Measurements from ENCODE around the gene CDON.
"Not testable (repeated sequence)": the region's sequence is repeated elsewhere in the genome, so short reads cannot be mapped to it uniquely, and the experiment has no call there.

Gene CDON

DNA sequence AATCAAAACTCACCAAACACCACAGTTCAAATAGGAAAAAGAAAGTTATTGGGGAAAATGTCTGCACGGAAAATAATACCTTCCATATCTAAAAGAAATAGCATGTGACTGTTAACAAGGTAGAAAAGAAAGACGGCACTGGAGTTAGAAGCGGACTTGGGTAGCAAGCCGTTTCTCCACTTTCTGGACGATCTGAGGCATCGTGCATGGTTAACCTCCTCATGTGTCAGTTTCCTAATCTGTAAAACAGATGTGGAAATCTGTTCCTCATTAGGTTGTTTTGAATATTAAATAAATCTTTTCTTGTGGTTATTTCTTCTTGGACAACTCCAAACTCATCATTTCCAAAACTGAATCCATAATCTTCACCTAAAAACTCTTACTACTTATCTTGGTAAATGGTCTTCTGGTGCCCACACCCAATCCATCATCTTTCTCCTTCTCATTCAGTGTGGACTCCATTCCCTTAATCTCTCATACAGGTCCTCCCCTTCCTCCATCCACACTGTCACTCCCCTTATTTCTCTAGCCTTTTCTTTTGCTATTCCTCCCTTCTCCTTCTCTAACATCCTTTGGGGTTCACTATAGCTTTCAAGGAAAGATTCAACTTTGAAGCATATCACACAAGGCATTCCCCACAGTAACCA lies 63.3 kb downstream of the CDON start:
- no peak for DNase-seq (ENCODE audit: low read depth in 1 of 2, low spot score in 1 of 2)

DNA sequence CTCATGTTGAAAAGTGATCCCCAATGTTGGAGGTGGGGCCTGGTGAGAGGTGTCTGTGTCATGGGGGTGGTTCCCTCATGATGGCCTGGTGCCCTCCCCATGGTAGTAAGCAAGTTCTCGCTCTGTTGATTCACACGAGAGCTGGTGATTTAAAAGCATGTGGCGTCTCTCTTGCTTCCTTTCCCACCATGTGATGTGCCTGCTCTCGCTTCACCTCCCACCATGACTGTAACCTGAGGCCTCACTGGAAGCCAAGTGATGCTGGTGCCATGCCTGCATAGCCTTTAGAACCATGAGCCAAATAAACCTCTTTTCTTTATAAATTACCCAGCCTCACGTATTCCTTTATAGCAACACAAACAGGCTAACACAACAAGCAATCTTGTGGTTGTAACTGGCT lies 64.4 kb downstream of the CDON start:
- no peak for DNase-seq (ENCODE audit: low read depth in 1 of 2, low spot score in 1 of 2)

DNA sequence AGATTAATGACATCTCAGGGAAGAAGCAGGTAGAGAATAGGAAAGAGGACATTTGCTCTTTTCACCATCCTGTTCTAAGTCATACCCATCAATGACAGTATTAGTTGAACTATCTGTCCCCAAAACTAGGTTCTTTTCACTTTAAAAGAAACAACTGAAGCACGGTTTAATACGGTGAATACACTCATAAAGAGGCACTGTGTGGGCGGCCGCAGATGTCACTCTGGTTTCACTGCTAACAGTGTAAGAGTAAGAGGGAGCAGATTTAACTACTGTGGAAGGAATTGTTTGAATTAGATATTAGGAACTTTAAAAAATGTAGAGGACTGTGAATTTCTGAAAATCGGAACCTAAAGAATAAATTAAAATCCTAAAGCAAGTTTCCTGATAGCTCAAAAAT lies 67.4 kb downstream of the CDON start:
- DNase-seq (ENCODE audit: low read depth in 1 of 2, low spot score in 1 of 2), result peak in 1 of 2 donors; percentile 3

DNA sequence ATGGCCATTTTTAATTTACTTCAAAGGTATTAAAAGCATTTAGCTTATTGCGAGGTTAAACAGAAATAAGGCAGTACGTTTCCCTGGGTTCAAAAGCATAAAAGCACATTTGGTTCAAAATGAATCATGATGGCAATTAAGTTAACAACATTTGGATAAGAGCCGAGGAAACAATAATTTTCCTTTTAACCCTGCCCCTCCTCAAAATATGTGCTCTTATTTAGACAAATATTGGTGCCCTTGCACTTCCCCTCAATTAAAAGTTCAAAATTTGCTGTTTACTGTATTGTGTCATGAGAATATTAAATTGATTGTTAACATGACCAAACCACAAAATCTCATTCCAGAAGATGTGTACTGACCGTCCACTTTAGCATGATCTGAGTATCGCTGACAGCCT lies 68.2 kb downstream of the CDON start:
- DNase-seq (ENCODE audit: low read depth in 1 of 2, low spot score in 1 of 2), result no peak

DNA sequence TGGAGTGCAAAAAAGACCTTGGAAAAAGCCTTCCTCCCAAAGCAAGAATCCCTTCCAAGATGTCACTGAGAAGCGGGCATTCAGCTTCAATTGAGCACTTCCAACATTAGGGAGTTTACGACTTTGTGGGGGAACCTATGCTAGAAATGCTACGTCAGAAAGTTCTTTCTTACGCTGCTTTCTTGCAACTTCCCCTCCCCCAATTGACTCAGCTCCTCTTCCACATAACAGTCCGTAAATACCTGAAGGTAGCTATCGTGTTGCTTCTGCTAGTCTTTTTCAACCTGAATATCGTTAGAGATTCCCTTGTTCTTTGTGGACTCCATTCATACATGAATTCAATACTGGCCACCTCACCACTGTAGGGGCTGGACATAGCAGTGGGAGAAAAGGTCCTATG lies 69.8 kb downstream of the CDON start:
- no peak for DNase-seq (ENCODE audit: low read depth in 1 of 2, low spot score in 1 of 2)

DNA sequence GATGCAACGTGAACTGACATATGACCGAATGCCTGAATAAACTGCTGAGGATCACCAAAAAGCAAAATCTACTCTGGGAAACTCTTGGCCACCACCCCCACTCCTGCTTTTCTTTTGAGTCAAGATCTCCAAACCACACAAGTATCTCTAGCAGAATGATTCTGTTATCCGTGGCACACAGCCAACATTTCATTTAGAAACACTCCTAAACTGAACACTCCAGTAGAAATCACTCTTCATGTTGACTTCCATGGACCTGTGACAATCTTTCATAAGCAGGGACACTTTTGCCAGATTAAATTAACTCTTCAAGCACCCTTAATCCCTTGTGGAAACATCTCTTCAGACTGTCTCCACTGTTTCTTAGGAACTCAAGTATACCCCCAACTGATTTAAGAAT lies 72.4 kb downstream of the CDON start:
- no peak for DNase-seq (ENCODE audit: low read depth in 1 of 2, low spot score in 1 of 2)

DNA sequence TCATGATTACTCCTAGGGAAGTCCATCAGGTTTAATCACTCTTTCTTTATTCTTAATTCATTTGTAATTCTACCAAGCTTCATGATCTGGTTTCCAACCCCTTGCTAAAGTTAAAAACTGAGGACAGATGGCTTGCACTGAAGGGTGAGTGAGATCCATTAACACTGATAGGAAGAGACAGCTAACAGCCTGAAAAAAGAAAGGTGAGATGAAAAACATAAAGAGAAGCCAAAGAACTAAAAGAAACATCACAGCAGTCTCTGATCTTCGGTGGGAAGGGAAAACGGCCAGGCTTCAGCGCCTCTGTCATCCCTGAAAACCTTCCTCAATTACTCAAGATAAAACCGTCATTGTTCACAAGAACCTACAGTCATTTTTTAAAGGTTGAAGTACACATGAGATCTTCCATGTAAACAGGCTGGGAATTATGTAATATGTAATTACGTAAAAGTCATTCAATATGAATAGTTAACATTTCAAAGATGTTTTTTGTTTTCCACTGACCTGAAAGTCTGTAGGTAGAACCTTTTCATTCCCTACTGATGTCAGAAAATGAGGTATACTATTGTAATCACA lies 75.5 kb downstream of the CDON start:
- no peak for DNase-seq (ENCODE audit: low read depth in 1 of 2, low spot score in 1 of 2)

DNA sequence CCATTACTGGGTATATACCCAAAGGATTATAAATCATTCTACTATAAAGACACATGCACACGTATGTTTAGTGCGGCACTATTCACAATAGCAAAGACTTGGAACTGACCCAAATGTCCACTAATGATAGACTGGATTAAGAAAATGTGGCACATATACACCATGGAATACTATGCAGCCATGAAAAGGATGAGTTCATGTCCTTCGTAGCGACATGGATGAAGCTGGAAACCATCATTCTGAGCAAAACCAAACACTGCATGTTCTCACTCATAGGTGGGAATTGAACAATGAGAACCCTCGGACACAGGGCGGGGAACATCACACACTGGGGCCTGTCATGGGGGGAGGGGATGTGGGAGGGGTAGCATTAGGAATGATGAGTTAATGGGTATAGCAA lies 76.7 kb downstream of the CDON start:
- not testable (repeated sequence) for DNase-seq (ENCODE audit: low read depth in 1 of 2, low spot score in 1 of 2)

DNA sequence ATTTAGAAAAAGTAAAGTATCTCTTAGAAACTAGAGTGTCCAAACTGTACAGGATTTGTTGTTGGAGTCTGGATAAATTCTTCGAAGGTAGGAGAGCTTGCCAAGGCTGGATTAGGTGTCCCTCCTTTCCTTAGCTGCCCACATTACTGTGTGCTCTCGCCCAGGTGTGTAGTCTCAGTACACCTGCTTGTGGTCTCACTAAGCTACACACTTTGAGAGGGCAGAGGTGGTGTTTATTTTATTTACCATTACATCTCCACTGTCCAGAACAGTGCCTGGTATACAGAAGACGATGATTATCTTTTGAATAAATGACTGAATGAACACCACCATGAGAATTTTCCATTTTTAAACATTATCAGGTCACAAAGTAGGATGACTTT lies 80.3 kb downstream of the CDON start:
- DNase-seq (ENCODE audit: low read depth in 1 of 2, low spot score in 1 of 2), result no peak

DNA sequence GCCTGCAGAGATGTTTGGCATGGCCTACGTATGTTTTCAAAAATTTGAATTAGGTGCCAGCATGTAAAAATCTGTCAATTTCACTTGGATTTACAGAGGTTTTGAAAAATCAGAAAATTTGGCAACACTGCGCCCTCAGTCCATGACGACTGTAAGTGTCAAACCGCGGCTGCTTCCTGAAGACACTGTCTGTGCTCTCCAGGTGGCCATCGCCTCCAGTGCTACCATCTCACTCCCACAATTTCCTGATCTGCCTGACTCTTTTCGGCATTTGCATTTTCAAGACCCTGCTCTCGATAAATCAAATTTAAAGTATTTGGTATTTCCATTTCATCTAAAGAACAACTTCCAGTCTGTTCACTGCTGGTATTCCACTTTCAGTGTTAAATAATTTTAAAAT lies 82.2 kb downstream of the CDON start:
- no peak for DNase-seq (ENCODE audit: low read depth in 1 of 2, low spot score in 1 of 2)

DNA sequence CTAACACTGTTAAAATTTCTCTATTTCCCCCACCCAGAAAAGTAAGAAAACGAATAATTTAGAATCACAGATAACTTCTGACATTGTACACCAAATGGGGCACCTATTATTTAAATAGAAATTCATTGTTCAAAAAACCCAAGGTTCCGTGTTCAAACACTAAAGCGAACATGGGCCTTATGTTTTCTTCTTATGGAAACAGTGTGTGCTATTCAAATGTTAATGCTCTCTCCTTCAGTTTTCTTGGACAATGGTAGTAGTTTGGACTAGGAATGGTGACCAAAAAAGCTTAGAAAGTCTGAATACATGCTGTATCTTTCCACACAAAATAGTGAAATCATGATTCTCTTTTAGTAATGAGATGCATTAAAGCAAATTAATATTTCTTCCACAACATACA lies 83.2 kb downstream of the CDON start:
- DNase-seq (ENCODE audit: low read depth in 1 of 2, low spot score in 1 of 2), result no peak

DNA sequence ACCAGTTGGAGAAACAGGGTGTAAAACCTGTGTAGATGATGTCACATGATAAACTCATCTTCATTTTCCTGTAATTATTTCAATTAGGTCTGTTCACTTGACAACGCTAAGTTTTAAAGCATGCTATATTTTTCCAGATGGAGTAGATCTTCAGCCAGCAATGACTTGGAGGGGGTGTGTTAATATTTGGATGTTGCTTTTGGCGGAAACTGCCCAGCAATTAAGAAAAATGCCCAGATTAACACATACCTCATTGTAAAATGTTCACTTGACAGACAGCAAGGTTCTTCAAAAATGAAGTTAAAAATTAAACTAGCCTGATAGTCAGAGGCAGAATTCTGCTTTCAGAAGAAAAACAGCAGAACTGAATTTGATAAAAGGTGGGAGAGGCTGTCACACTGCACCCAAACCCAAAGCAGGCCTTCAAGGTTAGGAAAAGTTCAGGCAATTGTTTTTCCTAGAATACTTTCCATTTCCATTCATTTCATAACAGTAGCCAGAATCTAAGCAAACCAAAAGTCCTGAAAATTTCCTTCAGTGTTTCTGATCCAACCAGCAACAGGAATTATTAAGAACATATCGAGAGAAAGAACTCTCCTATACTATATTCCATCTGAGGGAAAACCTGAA lies 83.8 kb downstream of the CDON start:
- DNase-seq (ENCODE audit: low read depth in 1 of 2, low spot score in 1 of 2), result no peak

DNA sequence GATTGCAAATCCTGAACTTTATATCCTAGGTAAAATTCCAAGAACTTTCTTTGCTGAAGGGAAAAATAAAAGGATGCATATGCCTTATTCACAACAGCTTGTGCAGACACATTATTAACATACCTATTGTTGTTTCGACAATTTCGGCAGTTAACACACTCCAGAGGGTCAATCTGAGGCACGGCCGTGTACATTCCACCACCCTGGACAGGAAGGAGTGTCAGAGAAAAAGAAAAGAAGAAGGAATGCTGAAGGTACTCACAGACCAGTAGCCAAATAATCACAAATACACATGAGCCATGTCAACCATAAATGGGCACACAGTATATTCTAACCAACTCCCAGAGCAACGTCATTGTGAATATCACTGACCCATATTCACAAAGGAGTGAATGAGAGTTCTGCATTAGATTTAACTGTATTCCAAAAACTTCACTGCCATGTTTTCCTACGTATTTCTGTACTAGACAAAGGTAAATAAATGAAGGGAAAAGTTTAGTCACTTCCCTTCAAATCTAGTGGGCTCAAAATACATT lies 84.4 kb downstream of the CDON start:
- no peak for DNase-seq (ENCODE audit: low read depth in 1 of 2, low spot score in 1 of 2)

DNA sequence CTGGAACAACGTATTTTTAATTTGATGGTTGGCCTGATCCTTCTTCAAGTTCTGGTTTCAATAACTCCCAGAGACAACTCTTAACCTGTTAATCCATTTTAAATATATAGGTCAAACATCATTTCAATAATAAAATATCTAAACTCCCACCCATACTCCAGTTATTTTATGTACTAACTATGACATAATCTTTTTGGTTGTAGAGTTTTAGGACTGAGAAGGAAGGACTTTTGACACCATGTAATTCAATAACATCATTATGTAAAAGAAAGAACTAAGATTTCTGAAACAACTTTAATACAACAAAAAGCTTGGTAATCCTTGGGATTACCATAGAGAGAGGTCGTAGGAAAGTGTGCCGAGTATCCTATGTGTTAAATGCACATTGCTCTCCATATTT lies 85.3 kb downstream of the CDON start:
- no peak for DNase-seq (ENCODE audit: low read depth in 1 of 2, low spot score in 1 of 2)

DNA sequence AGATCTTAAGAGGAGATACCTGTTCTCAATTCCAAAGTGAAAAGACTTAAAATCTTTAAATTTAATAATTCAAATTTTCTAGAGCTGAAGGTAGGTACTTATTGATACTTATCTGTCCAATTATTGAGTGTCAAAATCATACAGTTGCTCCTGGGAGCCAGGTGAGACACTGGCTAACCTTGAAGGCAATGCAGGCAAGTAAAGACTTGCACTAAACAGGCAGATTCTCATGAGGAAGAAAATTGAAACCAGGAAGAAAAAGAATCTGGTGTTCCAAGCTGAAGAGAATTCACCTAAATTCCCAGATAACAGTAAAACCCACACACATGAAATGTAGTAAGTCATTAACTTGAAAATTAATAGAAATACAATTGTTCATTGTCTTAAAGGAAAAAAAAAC lies 86.5 kb downstream of the CDON start:
- DNase-seq (ENCODE audit: low read depth in 1 of 2, low spot score in 1 of 2), result no peak

DNA sequence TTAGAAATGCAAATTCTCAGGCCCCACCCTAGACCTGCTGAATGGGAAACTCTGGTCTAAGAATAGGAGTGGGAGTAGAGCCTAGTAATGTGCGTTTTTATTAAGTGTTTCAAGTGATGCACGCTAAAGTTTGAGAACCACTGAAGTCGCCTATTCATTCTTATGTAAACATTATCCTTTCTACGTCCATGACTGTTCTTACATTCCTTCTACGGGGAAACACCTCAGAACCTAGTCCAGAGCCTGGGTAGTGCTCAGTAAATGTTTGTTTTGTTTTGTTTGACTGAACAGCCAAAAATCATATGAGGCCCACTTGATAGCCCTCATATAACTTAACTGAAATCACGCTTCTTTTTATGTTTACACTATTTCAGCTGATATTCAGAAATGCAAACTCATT lies 87.0 kb downstream of the CDON start:
- DNase-seq (ENCODE audit: low read depth in 1 of 2, low spot score in 1 of 2), result no peak

DNA sequence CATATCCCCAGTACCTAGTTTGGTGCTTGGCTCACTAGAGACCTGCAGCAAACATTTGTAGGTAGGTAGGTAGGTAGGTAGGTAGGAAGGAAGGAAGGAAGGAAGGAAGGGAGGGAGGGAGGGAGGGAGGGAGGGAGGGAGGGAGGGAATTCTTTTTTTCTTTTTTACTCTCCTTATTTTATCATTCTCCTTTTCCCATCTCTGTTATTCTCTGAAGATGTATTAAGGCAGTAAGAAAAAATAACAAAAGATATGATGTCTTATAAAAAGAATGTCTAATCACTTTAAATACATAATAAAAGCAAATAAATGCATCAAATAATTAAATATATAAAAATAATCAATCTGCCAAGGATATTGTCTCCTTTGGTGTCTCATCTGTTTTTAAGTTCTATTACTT lies 88.4 kb downstream of the CDON start:
- no peak for DNase-seq (ENCODE audit: low read depth in 1 of 2, low spot score in 1 of 2)

DNA sequence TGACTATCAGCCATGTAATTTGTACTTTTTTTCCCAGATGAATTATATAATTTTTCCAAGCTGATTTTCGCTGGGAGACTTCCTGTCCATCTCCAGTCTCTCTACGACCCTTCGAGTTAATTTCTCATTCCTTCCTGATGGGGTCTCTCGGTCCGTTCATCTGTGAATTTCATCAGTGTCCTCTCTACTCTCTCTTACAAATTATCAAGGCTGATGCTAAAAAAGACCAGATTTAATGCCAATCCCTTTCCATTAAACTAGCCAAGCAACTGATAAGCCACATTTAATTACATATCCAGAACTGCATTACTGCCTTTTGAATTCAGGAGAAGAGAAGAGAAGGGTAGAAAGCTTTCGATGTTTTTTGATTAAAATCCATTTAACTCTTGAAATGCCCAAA lies 91.0 kb downstream of the CDON start:
- DNase-seq (ENCODE audit: low read depth in 1 of 2, low spot score in 1 of 2), result no peak

DNA sequence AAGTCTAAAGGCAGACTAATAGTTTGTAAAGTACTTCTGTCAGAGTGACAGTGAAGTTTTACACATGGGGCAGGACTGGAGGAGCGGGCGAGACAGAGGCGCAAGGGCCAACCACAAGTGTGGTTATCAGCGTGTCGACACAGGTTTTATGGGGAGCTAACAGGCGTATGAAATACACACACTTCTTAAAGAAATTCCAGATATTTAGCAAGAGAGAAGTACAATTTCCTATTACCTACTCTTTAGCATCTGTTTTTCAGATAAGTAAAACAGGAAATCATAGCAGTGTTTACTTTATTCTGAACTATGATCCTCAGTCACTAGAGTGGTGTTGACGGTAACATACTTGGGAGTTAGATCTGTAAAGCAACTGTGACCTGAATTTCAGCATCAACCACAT lies 94.3 kb downstream of the CDON start:
- DNase-seq (ENCODE audit: low read depth in 1 of 2, low spot score in 1 of 2), result no peak

DNA sequence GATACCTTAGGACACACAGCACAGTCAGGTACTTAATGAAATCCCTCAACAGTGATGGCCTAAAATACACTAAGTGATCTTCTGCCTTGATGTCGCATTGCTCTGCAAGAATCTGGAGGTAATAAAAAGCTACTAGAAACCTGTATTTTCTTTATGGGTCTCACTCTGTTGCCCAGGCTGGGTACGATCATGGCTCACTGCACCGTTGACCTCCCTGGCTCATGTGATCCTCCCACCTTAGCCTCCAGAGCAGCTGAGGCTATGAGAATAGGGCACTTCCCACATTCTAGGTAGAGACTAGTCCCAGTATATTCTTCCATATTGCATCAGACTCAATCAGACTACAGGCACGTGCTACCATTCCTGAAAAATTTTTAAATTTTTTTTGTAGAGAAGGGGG lies 95.2 kb downstream of the CDON start:
- DNase-seq (ENCODE audit: low read depth in 1 of 2, low spot score in 1 of 2), result no peak

DNA sequence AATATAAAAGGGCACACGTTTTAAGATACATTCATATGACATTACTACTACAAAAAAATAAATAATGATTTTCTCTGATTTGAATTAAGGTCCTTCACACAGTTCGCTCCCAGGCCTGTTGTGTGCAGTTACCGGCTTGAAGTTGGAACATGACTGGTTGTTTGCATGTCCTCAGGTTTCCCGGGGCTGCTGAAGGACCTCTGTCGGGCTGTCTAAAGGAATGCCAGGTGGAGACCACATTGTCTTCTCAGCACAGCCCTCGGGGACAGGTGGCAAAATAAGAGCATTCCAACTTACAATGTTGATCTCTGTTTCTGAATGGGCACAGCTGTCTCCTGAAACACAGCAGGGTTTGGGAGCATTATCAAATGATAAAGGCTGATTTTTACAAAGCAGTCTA lies 101.9 kb downstream of the CDON start:
- DNase-seq (ENCODE audit: low read depth in 1 of 2, low spot score in 1 of 2), result no peak

DNA sequence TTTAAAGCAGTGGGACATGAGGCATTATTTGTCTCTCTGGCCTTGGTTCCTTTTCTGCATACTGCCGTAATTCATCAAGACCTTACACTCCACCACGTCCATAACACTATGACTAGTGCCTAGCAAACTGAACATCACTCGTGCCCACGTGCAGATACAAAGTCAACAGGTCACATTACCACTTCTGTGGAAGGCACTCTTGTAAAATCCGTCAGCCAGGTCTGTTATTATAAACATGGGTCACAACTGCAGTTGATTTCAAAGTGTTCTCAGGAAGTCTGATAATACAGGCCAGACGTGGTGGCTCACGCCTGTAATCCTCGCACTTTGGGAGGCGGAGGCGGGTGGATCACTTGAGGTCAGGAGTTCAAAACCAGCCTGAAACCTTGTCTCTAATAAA lies 102.7 kb downstream of the CDON start:
- no peak for DNase-seq (ENCODE audit: low read depth in 1 of 2, low spot score in 1 of 2)

DNA sequence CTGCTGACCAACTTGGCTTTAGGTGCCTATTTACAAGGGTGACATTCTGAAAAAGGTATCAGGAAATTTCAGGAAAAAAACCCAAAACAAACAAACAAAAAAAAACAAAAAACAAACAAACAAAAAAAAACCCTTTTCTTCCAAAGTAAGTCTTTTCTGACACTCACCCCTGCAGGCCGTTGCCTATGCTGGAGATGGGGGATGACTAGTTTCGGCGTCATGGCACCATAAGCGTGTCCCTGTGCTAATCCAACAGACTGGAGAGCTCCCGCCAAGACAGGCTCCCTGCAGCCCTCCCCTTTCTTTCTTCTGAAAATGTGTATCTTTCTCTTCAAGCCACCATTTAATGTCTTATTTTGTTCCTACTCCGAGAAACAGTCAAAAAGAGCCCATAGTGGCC lies 103.2 kb downstream of the CDON start:
- DNase-seq (ENCODE audit: low read depth in 1 of 2, low spot score in 1 of 2), result no peak

Data from activated CD4-positive, alpha-beta T cell treated with anti-CD3 and anti-CD28 coated beads, Interleukin-2, amount 50 U/mL, for 24 hours (primary cell).